Activated CD8-positive, alpha-beta memory T cell treated with anti-CD3 and anti-CD28 coated beads for 24 hours (primary cell): ENCODE data around the gene PIGA.

ENCODE experiments used
- DNase-seq: peaks from one replicate; pipeline ENCODE4 v3.0.0-alpha.2; 2020

PIGA gene

GRCh38 chrX:15335135-15336022 lies at the start of gene PIGA:
PIGA (minus strand) TSS chrX:15335523; CDS start chrX:15331930, 3,593 bp downstream.
- peak; percentile 89 for DNase-seq

- DNase-seq = no peak
These were observed 49.0 kb upstream of the PIGA start, which contains the start of gene VEGFD for GRCh38 chrX:15384304-15384703. VEGFD (minus strand) TSS chrX:15384413; CDS start chrX:15383946, 467 bp downstream.

GRCh38 chrX:15382813-15383212 lies 47.5 kb upstream of the PIGA start:
- no peak for DNase-seq

- DNase-seq = no peak
These were observed 41.6 kb upstream of the PIGA start for GRCh38 chrX:15376956-15377355.

GRCh38 chrX:15373976-15374375 lies 38.7 kb upstream of the PIGA start:
- no peak for DNase-seq

- no peak for DNase-seq
These were observed 31.4 kb upstream of the PIGA start for GRCh38 chrX:15366506-15367352.

GRCh38 chrX:15359701-15360100 lies 24.4 kb upstream of the PIGA start:
- no peak for DNase-seq

- DNase-seq = no peak
These were observed 23.2 kb upstream of the PIGA start for GRCh38 chrX:15358533-15358932.

GRCh38 chrX:15356444-15356843 lies 21.1 kb upstream of the PIGA start:
- no peak for DNase-seq

GRCh38 chrX:15350329-15350996 lies 15.1 kb upstream of the PIGA start:
- DNase-seq = no peak

GRCh38 chrX:15349046-15349445 lies 13.7 kb upstream of the PIGA start:
- DNase-seq = no peak

GRCh38 chrX:15345976-15346375 lies 10.7 kb upstream of the PIGA start:
- no peak for DNase-seq

GRCh38 chrX:15344106-15344505 lies 8.8 kb upstream of the PIGA start:
- DNase-seq = no peak

- no peak for DNase-seq
These were observed 7.8 kb upstream of the PIGA start for GRCh38 chrX:15343075-15343476.

- DNase-seq = no peak
These were observed 5.5 kb upstream of the PIGA start for GRCh38 chrX:15340867-15341266.

GRCh38 chrX:15336023-15336413 lies 695 bp upstream of the PIGA start:
- no peak for DNase-seq

- DNase-seq = no peak
These were observed 762 bp downstream of the PIGA start for GRCh38 chrX:15334561-15334960.

- DNase-seq = no peak
These were observed 6.5 kb downstream of the PIGA start for GRCh38 chrX:15328821-15329220.

- DNase-seq = no peak
These were observed 7.2 kb downstream of the PIGA start for GRCh38 chrX:15328131-15328530.

- DNase-seq = no peak
These were observed 12.9 kb downstream of the PIGA start for GRCh38 chrX:15322472-15322871.

- DNase-seq = no peak
These were observed 13.3 kb downstream of the PIGA start for GRCh38 chrX:15322072-15322471.

GRCh38 chrX:15321447-15321846 lies 13.9 kb downstream of the PIGA start:
- no peak for DNase-seq

GRCh38 chrX:15320297-15320696 lies 15.0 kb downstream of the PIGA start:
- DNase-seq = no peak
